GM13976 (cell line): ENCODE data around the gene DNAAF6.

Experiments used
- DNase-seq: peaks from one replicate; pipeline ENCODE4 v3.0.0; 2012; ENCODE audit warnings: low spot score
- in situ Hi-C: fragments of 300-500 bp; cut with MboI; formaldehyde crosslinking; loops from one replicate; pipeline ENCODE4 v1.12.0; 2022; ENCODE audit warnings: low sequenced_read_pairs, mixed read lengths, inconsistent platforms; ENCODE audit not compliant: unreplicated experiment
- TF ChIP-seq, protein P1 (sequence below): IDR thresholded peaks from 2 replicates; pipeline ENCODE4 v1.5.1; 2012; ENCODE audit warnings: borderline replicate concordance, mild to moderate bottlenecking; ENCODE audit not compliant: insufficient read depth; ENCODE audit errors: extremely low read depth, missing control alignments, control extremely low read depth

DNAAF6 gene

DNA sequence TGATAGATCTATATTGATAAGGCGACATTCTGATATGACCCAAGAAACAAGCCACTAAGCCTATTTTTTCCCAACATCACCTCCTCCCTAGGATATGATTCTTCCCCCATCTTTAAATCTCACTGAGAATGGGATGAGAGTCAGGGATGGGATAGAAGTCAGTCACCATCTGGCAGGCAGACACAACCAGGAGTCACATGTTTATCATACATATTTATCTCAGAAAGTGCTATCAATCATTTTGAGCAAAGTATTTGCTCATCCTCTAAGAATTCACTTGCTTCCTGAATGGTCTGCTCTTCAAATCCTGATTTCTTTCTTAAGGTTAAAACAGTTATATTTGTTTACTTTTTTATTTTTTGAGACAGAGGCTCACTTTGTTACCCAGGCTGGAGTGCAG is 20.3 kb downstream of the DNAAF6 start:
- in situ Hi-C loops, result no loop called here
- TF ChIP-seq, protein P1, sequence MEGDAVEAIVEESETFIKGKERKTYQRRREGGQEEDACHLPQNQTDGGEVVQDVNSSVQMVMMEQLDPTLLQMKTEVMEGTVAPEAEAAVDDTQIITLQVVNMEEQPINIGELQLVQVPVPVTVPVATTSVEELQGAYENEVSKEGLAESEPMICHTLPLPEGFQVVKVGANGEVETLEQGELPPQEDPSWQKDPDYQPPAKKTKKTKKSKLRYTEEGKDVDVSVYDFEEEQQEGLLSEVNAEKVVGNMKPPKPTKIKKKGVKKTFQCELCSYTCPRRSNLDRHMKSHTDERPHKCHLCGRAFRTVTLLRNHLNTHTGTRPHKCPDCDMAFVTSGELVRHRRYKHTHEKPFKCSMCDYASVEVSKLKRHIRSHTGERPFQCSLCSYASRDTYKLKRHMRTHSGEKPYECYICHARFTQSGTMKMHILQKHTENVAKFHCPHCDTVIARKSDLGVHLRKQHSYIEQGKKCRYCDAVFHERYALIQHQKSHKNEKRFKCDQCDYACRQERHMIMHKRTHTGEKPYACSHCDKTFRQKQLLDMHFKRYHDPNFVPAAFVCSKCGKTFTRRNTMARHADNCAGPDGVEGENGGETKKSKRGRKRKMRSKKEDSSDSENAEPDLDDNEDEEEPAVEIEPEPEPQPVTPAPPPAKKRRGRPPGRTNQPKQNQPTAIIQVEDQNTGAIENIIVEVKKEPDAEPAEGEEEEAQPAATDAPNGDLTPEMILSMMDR, result no peak
- no peak for DNase-seq

DNA sequence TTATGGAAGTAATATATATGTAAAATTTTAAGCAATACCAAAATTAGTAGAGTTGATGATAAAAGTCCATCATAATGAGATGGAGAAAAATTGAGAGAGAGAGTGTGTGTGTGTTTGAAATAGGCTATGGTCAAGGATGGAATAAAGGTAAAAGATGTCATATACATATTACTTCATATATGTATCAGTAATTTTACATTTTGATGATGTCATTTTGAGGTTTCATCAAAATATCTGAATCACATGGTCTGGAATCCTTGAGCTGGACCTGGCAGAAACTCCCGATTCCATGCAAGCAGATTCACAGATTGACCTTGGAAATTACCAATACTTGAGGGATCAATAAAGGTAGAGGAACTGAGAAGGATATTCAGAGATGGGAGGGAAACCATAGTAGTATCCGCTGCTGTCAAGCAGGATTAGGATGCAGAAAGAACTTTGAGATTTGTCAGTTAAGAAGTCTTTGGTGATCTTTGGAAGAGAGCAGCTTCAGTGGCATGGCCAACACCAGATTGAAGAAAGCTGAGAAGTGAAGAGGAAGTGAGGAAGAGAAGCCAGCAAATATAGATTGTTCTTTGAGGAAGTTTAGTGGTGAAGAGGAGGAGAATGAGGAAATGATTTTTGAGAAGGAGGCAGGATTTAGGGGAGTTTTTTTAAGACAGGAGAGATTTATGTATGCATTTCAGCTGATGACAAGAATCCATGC is 21.5 kb downstream of the DNAAF6 start:
- TF ChIP-seq, protein P1, result no peak
- no peak for DNase-seq
- in situ Hi-C loops, result no loop called here

DNA sequence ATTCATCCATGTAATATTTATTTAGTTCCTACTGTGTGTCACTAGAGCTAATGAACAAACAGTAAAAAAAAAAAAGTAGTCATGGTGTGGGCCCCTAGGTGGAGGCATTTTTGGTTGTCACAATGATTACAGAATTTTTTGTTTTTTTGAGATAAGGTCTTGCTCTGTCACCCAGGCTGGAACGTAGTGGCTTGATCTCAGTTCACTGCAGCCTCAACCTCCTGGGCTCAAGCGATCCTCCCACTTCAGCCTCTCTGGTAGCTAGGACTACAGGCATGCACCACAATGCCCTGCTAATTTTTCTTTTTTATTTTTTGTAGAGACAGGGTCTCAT is 22.0 kb downstream of the DNAAF6 start:
- TF ChIP-seq, protein P1, result no peak
- DNase-seq, result no peak
- in situ Hi-C loops, result no loop called here

DNA sequence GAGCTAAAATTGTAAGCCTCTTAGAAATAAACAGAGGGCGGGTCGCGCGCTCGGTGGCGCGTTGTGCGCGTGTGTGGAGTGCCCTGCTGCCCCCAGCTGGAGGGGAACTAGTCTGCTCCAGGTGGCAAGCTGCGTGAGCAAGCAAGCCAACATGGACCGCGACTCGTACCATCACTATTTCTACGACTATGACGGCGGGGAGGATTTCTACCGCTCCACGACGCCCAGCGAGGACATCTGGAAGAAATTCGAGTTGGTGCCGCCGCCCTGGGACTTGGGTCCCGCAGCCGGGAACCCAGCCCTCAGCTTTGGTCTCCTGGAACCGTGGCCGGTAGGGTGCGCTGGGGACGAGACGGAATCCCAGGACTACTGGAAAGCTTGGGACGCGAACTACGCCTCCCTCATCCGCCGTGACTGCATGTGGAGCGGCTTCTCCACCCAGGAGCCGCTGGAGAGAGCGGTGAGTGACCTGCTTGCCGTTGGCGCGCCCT is 66.1 kb downstream of the DNAAF6 start:
- in situ Hi-C loops, result no loop called here
- TF ChIP-seq, protein P1, result no peak
- no peak for DNase-seq

DNA sequence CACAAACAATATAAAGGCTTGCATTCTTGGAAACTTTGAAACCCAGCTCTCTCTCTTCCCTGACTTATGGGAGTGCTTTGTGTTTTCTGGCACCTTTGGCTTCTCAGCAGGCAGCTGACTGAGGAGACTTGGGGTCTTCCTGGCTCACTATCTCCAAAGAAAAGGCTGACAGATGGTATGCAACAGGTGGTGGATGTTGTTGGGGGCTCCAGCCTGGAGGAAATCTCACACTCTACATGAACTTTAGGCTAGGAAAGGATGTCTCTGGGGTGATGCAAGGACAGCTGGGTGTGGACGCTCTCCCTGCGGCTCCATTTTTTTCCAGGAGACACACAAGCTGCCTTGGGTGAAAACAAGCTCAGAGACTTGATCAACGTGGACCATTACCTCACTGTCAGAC is 67.4 kb downstream of the DNAAF6 start:
- in situ Hi-C loops, result no loop called here
- DNase-seq, result no peak
- TF ChIP-seq, protein P1, result no peak

DNA sequence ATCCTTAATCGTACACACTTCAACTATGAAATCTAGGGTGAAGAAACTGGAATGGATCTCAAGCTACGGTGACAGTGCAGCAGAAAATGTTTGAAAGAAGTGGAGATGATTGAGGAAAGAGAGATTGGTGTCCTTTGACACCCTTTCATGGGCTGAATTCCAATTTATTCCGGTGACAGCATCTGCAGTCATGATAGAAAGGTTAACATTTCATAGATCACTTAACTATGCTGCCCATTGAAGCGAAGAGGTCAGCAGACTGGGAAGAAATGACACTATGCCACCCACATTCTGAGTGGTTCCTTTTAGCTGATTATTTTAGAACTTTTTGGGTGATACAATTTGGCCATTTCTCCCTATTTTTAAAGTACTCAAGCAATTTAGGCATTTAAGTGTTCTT is 82.3 kb downstream of the DNAAF6 start:
- in situ Hi-C loops, result no loop called here
- DNase-seq, result no peak
- TF ChIP-seq, protein P1, result no peak

DNA sequence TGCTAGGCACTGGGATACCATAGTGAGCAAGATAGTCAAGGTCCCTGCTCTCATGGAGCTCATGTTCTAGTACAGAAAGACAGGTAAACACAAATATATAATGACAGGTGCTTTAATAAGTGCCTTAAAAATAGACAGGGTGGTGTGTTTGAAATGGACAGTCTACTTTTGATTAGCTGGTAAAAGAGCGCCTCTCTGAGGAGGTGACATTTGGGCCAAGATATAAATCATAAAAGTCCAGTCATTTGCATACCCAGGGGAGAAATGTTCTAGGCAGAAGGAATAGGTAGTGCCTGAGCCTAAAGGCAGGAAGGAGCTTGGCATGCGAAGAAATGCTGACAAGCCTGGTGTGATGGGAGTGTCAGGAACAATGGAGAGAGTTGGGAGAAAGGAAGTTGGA is 83.6 kb downstream of the DNAAF6 start:
- TF ChIP-seq, protein P1, result no peak
- in situ Hi-C loops, result no loop called here
- no peak for DNase-seq
